Right cardiac atrium (tissue), 5 donors: ENCODE measurements around the gene DLX2. TPM values are rescaled to one million over a fixed set of nuclear protein-coding genes. Genes with fewer than 3 reads are reported as not detected.

Source experiments
- ATAC-seq, 2 donors: fragments of 200-7000 bp; cut with Tn5 transposase; one replicate each; pipeline versions ENCODE4 v1.8.0 to v1.9.1; 2020; ENCODE audit warnings: moderate library complexity in 2 of 2, mild to moderate bottlenecking in 1 of 2
- DNase-seq, 3 donors: peaks; one replicate each; pipeline ENCODE4 v3.0.0-alpha.2; 2020
- H3K27ac ChIP-seq: one replicate; pipeline ENCODE4 v1.5.1; 2013; ENCODE audit warnings: mild to moderate bottlenecking, low read length, control low read depth, moderate library complexity
- H3K27me3 ChIP-seq: one replicate; pipeline ENCODE4 v1.6.1; 2013; ENCODE audit not compliant: control insufficient read depth, insufficient read depth
- H3K4me1 ChIP-seq: one replicate; pipeline ENCODE4 v1.6.1; 2013; ENCODE audit warnings: low read length; ENCODE audit not compliant: control insufficient read depth, insufficient read depth
- H3K4me3 ChIP-seq: one replicate; pipeline ENCODE4 v1.5.1; 2013; ENCODE audit warnings: low read length, control low read depth
- H3K9me3 ChIP-seq: one replicate; pipeline ENCODE4 v1.6.1; 2013; ENCODE audit warnings: low read length; ENCODE audit not compliant: control insufficient read depth
- WGBS: extraction: QIAGEN DNeasy Blood & Tissue Kit; methylation state at CpG from one replicate; pipeline ENCODE4 v1.1.7; 2013; 5-methylcytosine and 5-hydroxymethylcytosine counted together
- intact Hi-C, 4 donors: fragments of 100-400 bp; cut with DNase I; formaldehyde crosslinking; loops; one replicate each; pipeline versions ENCODE4 v1.11.0 to v1.14.0; 2022 to 2023
- polyA plus RNA-seq: library from polyadenylated mRNA; stranded (reverse); fragments of 200-250 nt; gene quantifications from one replicate; pipeline ENCODE4 v1.2.3, GENCODE V29; 2013
- total RNA-seq, 4 donors: library from RNA; stranded (reverse); fragmentation: NEBNext Ultra II Directional; extraction: Animal tissue kit (Norgen Biotek cat#: 25700); gene quantifications; one replicate each; pipeline ENCODE4 v1.2.1, GENCODE V29; 2021
- donor health status: healthy with polysubstance abuse.
- donor health status: DM: no; HTN: yes; CAD: no.
- donor health status: DM: no; HTN: no; CAD: no.
- donor health status: DM: no; HTN: yes; CAD: no; lungs with severe emphysema.
- donor health status: DM: yes; HTN: yes; CAD: no.

Gene DLX2
- total and polyA plus RNA-seq, 5 donors, result not detected

DNA sequence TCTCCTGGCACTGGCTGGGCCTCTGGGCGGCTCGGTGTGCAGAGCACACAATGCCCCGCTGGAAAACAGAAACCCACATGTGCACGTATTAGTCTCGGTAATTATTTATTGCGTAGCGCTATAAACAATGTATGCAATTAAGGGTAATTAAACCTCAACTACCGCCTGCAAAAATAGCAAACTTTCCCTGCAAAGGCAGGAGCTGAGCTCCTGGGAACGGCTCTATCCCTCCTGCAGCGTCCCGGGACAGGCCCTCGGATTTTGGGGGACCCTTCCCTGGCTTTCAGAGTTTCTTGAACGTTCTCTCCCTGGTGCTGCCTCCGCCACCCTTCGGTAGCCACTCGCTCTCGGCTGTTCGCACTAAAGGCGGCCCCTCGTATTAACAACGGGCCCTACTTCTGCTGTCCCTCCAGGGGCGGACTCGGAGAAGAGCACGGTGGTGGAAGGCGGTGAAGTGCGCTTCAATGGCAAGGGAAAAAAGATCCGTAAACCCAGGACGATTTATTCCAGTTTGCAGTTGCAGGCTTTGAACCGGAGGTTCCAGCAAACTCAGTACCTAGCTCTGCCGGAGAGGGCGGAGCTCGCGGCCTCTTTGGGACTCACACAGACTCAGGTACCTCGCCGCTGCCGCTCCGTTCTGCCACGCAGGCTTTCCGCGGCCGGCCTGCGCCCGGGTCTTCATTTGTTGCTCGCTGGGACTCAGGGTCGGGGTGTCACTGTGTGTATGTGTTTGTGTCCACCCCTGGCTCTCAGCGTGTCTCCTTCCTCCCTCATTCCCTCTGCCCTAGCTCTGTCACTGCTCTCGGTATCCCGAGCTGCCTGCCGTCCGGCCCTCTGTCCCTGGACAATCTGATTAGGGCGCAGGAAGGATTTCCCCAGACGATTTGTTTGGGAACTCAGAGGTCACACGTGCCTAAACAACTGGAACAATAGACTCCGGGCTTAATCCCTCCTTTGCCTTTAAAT lies 16.2 kb downstream of the DLX2 start:
- DNase-seq, result peak in 1 of 3 donors; percentile 54
- WGBS, result 5% methylated on average over 54 of the region's 54 CpGs
- ATAC-seq, result no peak
- intact Hi-C loops, result no loop called here
- no peak overlapping the region for H3K4me3 ChIP-seq
- H3K27me3 ChIP-seq, result no peaks in the 10 kb centered on the region
- no peaks in the 10 kb centered on the region for H3K9me3 ChIP-seq
- no peaks in the 10 kb centered on the region for H3K4me1 ChIP-seq
- H3K27ac ChIP-seq, result no peak overlapping the region

GRCh38 chr2:172085460-172086159 lies 17.1 kb downstream of the DLX2 start, which contains the start of gene DLX1:
Gene DLX1, plus strand, starts transcription at chr2:172085507. Its CDS starts 171 bp downstream, at chr2:172085678.
- 4% methylated on average over 34 of the region's 34 CpGs for WGBS

DNA sequence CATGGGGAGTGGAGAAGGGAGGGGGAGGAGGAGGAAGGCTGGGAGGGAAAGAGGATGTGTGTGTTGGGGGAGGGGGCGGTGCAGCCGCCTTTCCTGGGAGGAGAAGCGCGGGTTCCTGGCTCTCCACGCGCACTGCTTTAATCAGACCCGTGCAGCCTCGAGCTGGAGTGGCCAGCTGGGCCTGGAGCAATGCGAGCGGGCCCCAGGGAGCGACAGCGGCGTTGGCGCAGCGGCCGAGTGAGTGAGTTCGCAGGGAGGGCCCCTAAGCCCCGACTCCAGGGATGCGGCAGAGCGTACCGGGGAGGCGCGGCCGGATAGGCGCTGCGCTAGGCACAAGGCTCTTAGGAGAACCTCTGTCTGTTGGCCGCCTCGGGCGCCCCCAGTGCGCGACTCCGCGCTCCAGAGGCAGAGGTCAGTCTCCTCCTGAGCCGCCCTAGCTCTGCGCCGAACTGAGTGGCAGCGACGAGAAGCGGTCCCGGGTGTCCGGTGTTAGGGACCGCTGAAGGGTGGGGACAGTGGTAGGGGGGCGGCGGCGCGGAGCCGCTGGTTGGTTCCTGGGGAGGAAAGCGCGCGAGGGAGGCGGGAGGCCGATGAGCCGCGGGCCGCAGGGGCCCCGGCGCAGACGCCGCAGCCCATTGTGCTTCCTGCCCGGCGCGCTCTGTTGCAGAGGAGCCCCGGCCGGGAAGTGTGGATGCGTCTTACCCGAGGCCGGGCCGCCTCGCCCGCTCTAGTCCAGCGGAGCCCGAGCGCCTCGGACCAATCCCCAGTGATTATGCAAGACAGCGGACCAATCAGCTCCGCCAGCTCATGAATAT lies 17.8 kb downstream of the DLX2 start:
- Histone ChIP-seq H3K4me3 (peak overlapping the region; percentile 47), H3K27me3 (no peaks in the 10 kb centered on the region), H3K9me3 (no peaks in the 10 kb centered on the region), H3K27ac (no peak overlapping the region), H3K4me1 (no peaks in the 10 kb centered on the region)
- ATAC-seq, result peak; percentile 91 to 96
- under 1% methylated on average over 76 of the region's 76 CpGs for WGBS
- intact Hi-C loops, result no loop called here
- DNase-seq, result peak; percentile 84 to 86 (median 86)

More at GRCh38 chr2:172085460-172086159, 17.1 kb downstream of the DLX2 start, which contains the start of gene DLX1:
- H3K27ac ChIP-seq, result no peak within 1 kb of the TSS
- H3K4me1 ChIP-seq, result no peaks in the 10 kb centered on the region
- DNase-seq (peak in 1 of 3 donors; percentile 53), ATAC-seq (no peak)
- peak within 1 kb of the TSS; percentile 47 for H3K4me3 ChIP-seq
- intact Hi-C loops, result no loop called here
- H3K9me3 ChIP-seq, result no peaks in the 10 kb centered on the region
- H3K27me3 ChIP-seq, result no peaks in the 10 kb centered on the region

GRCh38 chr2:172084395-172084644 lies 18.4 kb downstream of the DLX2 start:
- H3K27ac ChIP-seq, result no peak overlapping the region
- no peaks in the 10 kb centered on the region for H3K27me3 ChIP-seq
- H3K4me3 ChIP-seq, result no peak overlapping the region
- no peaks in the 10 kb centered on the region for H3K4me1 ChIP-seq
- DNase-seq (no peak), ATAC-seq (no peak)
- no peaks in the 10 kb centered on the region for H3K9me3 ChIP-seq
- intact Hi-C loops, result no loop called here
- 2% methylated on average over 17 of the region's 17 CpGs for WGBS

DNA sequence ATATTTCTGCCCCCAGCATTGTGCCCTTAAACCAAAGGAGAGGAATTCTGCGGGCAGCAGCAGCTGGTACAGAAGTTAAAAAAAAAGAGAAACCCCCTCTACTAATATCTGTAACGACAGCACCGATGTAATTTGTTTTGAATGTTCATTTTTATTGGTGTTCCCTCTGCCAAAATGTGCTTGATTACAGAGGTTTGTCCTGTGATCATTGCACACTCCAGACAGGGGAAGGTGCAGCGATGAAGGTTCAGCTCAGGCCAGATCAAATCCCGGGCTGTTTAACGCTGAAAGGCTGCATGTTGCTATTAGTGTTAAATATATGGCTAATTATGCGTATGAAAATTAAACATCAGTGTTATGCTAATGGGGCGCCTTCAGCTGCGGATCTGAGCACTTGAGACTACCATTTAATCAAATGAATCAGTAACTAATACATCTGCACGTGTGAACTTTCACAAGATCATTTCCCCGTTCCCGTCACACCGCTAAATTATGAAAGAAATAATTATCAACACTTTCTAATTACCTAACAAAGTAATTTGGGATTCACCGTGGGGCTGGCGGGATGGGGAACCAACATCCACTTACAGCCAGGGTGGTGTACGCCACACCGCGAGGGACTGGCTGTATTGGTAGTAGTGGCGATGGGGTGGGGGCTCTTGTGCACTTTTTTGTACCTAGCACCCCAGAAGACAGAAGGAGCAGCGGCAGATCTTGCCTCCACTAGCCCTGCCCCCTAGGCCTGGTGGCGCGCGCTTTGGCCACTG lies 18.9 kb downstream of the DLX2 start:
- ATAC-seq (no peak), DNase-seq (peak in 1 of 3 donors; percentile 16)
- WGBS, result 13% methylated on average over 23 of the region's 23 CpGs
- no peaks in the 10 kb centered on the region for H3K27me3 ChIP-seq
- intact Hi-C loops, result no loop called here
- no peak overlapping the region for H3K4me3 ChIP-seq
- H3K4me1 ChIP-seq, result no peaks in the 10 kb centered on the region
- no peaks in the 10 kb centered on the region for H3K9me3 ChIP-seq
- H3K27ac ChIP-seq, result no peak overlapping the region

DNA sequence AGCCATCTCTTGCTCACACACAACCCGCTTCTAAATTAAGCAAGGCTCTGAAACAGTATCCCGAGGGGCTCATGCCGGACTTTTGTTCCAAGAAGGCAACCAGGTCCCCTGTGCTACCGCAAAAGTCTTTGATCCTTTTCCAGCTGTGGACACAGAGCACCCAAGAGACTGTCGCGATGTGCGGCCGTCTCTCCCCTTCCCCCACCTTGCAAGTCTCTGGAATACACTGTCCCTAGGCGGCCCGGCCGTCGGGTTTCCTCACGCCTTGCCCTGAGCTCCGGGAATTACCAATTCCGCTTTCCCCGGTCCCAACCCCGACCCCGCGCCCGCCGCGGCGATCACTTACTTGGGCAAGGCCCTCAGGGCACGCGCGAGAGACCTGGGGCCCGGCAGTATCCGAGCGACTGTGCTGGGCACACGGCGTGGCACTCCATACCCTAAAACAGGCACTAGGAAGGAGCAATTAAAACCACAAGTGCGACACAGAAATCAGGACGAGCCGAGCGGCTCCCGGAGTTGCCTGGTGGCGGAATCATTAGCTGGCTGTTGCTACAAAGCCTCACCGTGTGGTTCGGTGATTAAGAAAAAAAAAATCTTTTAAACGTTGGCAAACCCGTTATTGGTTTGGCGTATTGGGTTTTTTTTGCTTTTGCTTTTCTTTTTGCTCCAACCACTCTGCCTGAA lies 19.6 kb downstream of the DLX2 start:
- no peaks in the 10 kb centered on the region for H3K4me1 ChIP-seq
- intact Hi-C loops, result no loop called here
- DNase-seq, result peak in 1 of 3 donors; percentile 45
- H3K4me3 ChIP-seq, result no peak overlapping the region
- H3K9me3 ChIP-seq, result no peaks in the 10 kb centered on the region
- WGBS, result 8% methylated on average over 42 of the region's 42 CpGs
- H3K27me3 ChIP-seq, result no peaks in the 10 kb centered on the region
- no peak for ATAC-seq
- no peak overlapping the region for H3K27ac ChIP-seq

DNA sequence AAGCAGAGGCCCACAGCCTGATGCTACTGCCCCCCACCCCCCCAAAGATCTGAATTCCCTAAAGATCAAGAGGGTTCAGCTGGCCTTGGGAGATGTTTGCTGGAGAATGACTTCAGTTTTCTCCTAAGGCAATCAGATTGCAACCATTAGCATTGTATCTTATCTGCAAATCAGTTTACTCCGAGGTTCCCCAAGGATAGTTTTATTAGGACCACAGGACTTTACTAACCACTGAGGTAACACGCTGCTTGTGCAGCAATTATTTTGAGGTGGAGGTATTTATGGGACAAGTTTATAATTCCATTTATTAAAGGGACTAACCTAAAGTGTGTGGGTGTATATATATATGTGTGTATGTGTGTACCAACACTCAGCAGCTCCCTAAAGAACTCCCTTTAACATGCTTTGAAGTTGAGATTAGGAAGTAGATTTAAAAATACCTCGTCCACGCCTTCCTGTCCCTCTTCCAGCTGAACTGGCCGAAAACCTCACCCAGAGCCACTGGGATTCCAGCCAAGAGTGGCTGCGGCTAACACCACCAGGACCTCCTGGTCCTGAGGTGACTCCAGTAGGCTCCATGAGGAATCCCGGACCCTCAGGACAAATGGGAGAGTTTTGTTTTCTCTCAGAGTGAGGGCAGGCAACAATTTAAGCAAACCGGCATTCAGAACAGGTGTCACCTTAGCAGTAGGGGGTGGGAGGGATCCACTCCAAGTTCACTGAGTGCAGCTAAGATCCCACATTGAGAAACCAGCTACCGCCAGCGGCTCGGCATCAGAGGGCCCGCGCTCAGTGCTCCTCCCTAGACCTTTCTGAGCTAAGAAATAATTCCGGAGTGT lies 20.4 kb downstream of the DLX2 start:
- WGBS, result 9% methylated on average over 14 of the region's 14 CpGs

DNA sequence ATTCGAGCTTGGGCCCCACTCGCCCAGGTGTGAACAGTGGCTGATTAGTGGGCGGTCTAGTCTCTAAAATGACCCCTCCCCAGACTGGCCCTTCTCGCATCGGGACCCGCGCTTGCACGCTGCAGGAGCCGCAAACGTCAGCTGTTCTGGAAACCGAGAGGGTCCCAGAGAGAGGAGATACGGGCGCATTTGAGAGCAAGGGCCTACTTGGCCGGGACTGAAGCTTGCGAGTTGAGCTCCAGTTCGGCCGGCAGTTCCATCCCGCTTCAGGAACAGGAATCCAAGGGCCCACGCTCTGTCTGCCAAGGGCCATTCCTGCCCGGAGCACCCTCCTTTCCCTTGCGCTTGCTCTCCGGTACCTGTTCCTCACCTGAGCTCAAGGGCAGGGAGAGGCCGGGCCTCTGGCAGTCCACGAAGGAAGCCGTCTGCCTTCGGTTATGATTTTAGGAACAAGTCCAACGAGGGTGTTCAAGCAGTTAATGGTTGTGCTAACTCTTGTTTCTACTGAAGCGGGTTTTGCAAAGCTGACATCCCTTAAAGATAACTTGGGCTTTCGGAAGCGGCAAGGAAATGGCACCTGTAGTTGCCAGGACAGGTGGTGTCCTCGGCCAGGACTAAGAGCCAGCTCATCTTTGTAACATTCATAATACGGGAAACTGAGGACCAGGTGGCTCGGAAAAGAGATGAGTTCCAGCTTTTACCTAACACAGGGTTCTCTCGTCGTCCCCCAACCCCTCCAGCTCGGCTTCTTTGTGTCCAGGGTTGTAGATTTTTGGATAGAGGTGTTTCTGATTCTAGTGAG lies 21.3 kb downstream of the DLX2 start:
- peak in 1 of 3 donors; percentile 18 for DNase-seq
- intact Hi-C loops, result no loop called here
- H3K27me3 ChIP-seq, result no peaks in the 10 kb centered on the region

More for the DNA sequence above, 20.4 kb downstream of the DLX2 start:
- Histone ChIP-seq H3K4me3 (no peak overlapping the region), H3K9me3 (no peaks in the 10 kb centered on the region), H3K4me1 (no peaks in the 10 kb centered on the region), H3K27ac (no peak overlapping the region), H3K27me3 (no peaks in the 10 kb centered on the region)
- ATAC-seq (no peak), DNase-seq (peak in 1 of 3 donors; percentile 27)
- intact Hi-C loops, result no loop called here

More for the DNA sequence above, 21.3 kb downstream of the DLX2 start:
- H3K27ac ChIP-seq, result no peak overlapping the region
- no peaks in the 10 kb centered on the region for H3K9me3 ChIP-seq
- no peak overlapping the region for H3K4me3 ChIP-seq
- H3K4me1 ChIP-seq, result no peaks in the 10 kb centered on the region
- ATAC-seq, result no peak
- 14% methylated on average over 36 of the region's 36 CpGs for WGBS
